H1 (cell line): ENCODE results near the gene ACTN2. TPM values are rescaled to one million over a fixed set of nuclear protein-coding genes. Genes with fewer than 3 reads are reported as not detected.

ENCODE experiments used
- CTCF ChIA-PET: fragments of 300-600 bp; sonication (Branson Sonifier 250); formaldehyde crosslinking; loops from one replicate; lab custom pipeline; 2021; ENCODE audit not compliant: partially characterized antibody; lab: Charles Lee
- POLR2A ChIA-PET: fragments of 300-600 bp; sonication (Branson Sonifier 250); formaldehyde crosslinking; loops from one replicate; lab custom pipeline; 2021; ENCODE audit warnings: inconsistent platforms; ENCODE audit not compliant: partially characterized antibody; lab: Charles Lee
- DNase-seq, 2 experiments: peaks; one replicate each; pipeline versions ENCODE4 v3.0.0 to v3.0.0-alpha.2; 2010 to 2022; ENCODE audit warnings: low spot score in 2 of 2, low read depth in 1 of 2, mixed read lengths in 1 of 2
- FAIRE-seq: peaks from 2 replicates; lab custom pipeline; 2011; peaks lifted over from hg19 to GRCh38; lab: Jason Lieb, UNC
- H2AFZ ChIP-seq: 2 replicates; pipeline ENCODE4 v1.8.1; 2012; ENCODE audit warnings: low read length, inconsistent platforms
- H2AK5ac ChIP-seq: 2 replicates; pipeline ENCODE4 v1.6.1; 2013; ENCODE audit warnings: low read depth, low read length
- H2BK120ac ChIP-seq: replicated peaks from 2 replicates; pipeline ENCODE3; 2013; ENCODE audit warnings: low read depth, low read length, inconsistent platforms
- H2BK12ac ChIP-seq: 2 replicates; pipeline ENCODE4 v1.6.1; 2013; ENCODE audit warnings: low read depth, low read length
- H2BK15ac ChIP-seq: 2 replicates; pipeline ENCODE4 v1.6.1; 2013; ENCODE audit warnings: low read length
- H2BK20ac ChIP-seq: 2 replicates; pipeline ENCODE4 v1.6.1; 2013; ENCODE audit warnings: low read length
- H2BK5ac ChIP-seq: 2 replicates; pipeline ENCODE4 v1.6.1; 2013; ENCODE audit warnings: low read depth, low read length
- H3K14ac ChIP-seq: 2 replicates; pipeline ENCODE4 v1.6.1; 2013; ENCODE audit warnings: inconsistent platforms; ENCODE audit not compliant: insufficient read length
- H3K18ac ChIP-seq: 2 replicates; pipeline ENCODE4 v1.6.1; 2013; ENCODE audit warnings: low read length; ENCODE audit errors: extremely low read depth
- H3K23ac ChIP-seq: 2 replicates; pipeline ENCODE4 v1.6.1; 2013; ENCODE audit warnings: inconsistent platforms; ENCODE audit not compliant: insufficient read length
- H3K23me2 ChIP-seq: 2 replicates; pipeline ENCODE4 v1.6.1; 2013; ENCODE audit warnings: low read depth, low read length
- H3K27ac ChIP-seq: 2 replicates; pipeline ENCODE4 v1.6.1; 2011; ENCODE audit warnings: low read depth, low read length, inconsistent platforms
- H3K27me3 ChIP-seq, 4 experiments: replicated peaks in 1 of 4; 1 replicate in 1 of 4; 2 replicates in 3 of 4; pipeline versions ENCODE4 v1.6.1 to v1.8.1; 2011 to 2013; ENCODE audit warnings: low read length in 3 of 4, mild to moderate bottlenecking in 3 of 4, inconsistent platforms in 2 of 4, mixed read lengths in 2 of 4, moderate library complexity in 1 of 4; ENCODE audit not compliant: control insufficient read depth in 3 of 4, insufficient read depth in 3 of 4; ENCODE audit errors: extremely low read depth in 1 of 4
- H3K36me3 ChIP-seq, 4 experiments: 2 replicates each; pipeline versions ENCODE4 v1.6.1 to v1.8.1; 2011 to 2013; ENCODE audit warnings: mild to moderate bottlenecking in 4 of 4, low read length in 3 of 4, moderate library complexity in 2 of 4, control low read depth in 1 of 4, inconsistent platforms in 1 of 4; ENCODE audit not compliant: insufficient read depth in 4 of 4, control insufficient read depth in 2 of 4
- H3K4ac ChIP-seq: replicated peaks from 2 replicates; pipeline ENCODE3; 2013; ENCODE audit warnings: low read length, low read depth, mixed read lengths, inconsistent platforms; ENCODE audit not compliant: insufficient read length
- H3K4me1 ChIP-seq, 4 experiments: replicated peaks in 1 of 4; 1 replicate in 1 of 4; 2 replicates in 3 of 4; pipeline versions ENCODE4 v1.6.1 to v1.8.1; 2011 to 2013; ENCODE audit warnings: low read length in 3 of 4, inconsistent platforms in 2 of 4, mixed read lengths in 1 of 4; ENCODE audit not compliant: insufficient read depth in 4 of 4, control insufficient read depth in 3 of 4
- H3K4me2 ChIP-seq, 2 experiments: 2 replicates each; pipeline versions ENCODE4 v1.6.1 to v1.8.1; 2011 to 2013; ENCODE audit warnings: low read depth in 2 of 2, low read length in 2 of 2, control low read depth in 1 of 2, inconsistent platforms in 1 of 2, mild to moderate bottlenecking in 1 of 2; ENCODE audit not compliant: insufficient read depth in 1 of 2
- H3K4me3 ChIP-seq, 4 experiments: fragments of 200-600, 300-600 bp in 1 of 4; sonication (generic), shearing (Covaris generic), sonication (Bioruptor Twin) in 1 of 4; 2 replicates each; pipeline versions ENCODE4 v1.5.1 to v1.8.1; 2011 to 2016; ENCODE audit warnings: low read length in 4 of 4, low read depth in 3 of 4, control low read depth in 2 of 4, inconsistent platforms in 2 of 4, mild to moderate bottlenecking in 2 of 4, mixed read lengths in 1 of 4, moderate library complexity in 1 of 4; ENCODE audit not compliant: insufficient read depth in 2 of 4; ENCODE audit errors: extremely low read depth in 1 of 4
- H3K56ac ChIP-seq: replicated peaks from 2 replicates; pipeline ENCODE3; 2013; ENCODE audit warnings: low read depth, mild to moderate bottlenecking, mixed read lengths, low read length, inconsistent platforms; ENCODE audit not compliant: insufficient read length
- H3K79me1 ChIP-seq: 2 replicates; pipeline ENCODE4 v1.6.1; 2013; ENCODE audit warnings: low read depth, low read length, control low read depth
- H3K79me2 ChIP-seq, 2 experiments: 2 replicates each; pipeline versions ENCODE4 v1.6.1 to v1.8.1; 2012 to 2013; ENCODE audit warnings: low read length in 2 of 2, mild to moderate bottlenecking in 2 of 2, inconsistent platforms in 1 of 2; ENCODE audit not compliant: insufficient read depth in 2 of 2, control insufficient read depth in 1 of 2
- H3K9ac ChIP-seq, 4 experiments: replicated peaks in 1 of 4; 1 replicate in 1 of 4; 2 replicates in 3 of 4; pipeline versions ENCODE4 v1.6.1 to v1.8.1; 2011 to 2013; ENCODE audit warnings: low read depth in 3 of 4, low read length in 3 of 4, control low read depth in 2 of 4, mild to moderate bottlenecking in 2 of 4, moderate library complexity in 2 of 4, inconsistent platforms in 1 of 4; ENCODE audit errors: extremely low read depth in 1 of 4
- H3K9me3 ChIP-seq, 2 experiments: 2 replicates each; pipeline versions ENCODE4 v1.6.1 to v1.8.1; 2012 to 2013; ENCODE audit warnings: mild to moderate bottlenecking in 2 of 2, moderate library complexity in 2 of 2, control low read depth in 1 of 2, inconsistent platforms in 1 of 2, low read depth in 1 of 2, low read length in 1 of 2, mixed read lengths in 1 of 2; ENCODE audit not compliant: insufficient read depth in 2 of 2
- H4K20me1 ChIP-seq, 2 experiments: replicated peaks in 1 of 2; 2 replicates each; pipeline versions ENCODE3 to v1.8.1; 2011 to 2013; ENCODE audit warnings: inconsistent platforms in 2 of 2, low read length in 2 of 2, mild to moderate bottlenecking in 1 of 2; ENCODE audit not compliant: insufficient read depth in 2 of 2, control insufficient read depth in 1 of 2
- H4K5ac ChIP-seq: 2 replicates; pipeline ENCODE4 v1.6.1; 2013; ENCODE audit warnings: low read length, low read depth, mixed read lengths, inconsistent platforms; ENCODE audit not compliant: insufficient read length
- H4K8ac ChIP-seq: 2 replicates; pipeline ENCODE4 v1.8.0; 2013; ENCODE audit warnings: mild to moderate bottlenecking, moderate library complexity, low read length, inconsistent platforms; ENCODE audit not compliant: insufficient read depth; ENCODE audit errors: extremely low read depth
- H4K91ac ChIP-seq: replicated peaks from 2 replicates; pipeline ENCODE3; 2013; ENCODE audit warnings: low read length, mixed read lengths, inconsistent platforms; ENCODE audit not compliant: insufficient read length
- CEBPB ChIP-seq: IDR thresholded peaks from 2 replicates; pipeline ENCODE4 v1.6.1; 2012; ENCODE audit warnings: low read depth, low read length
- SIX5 ChIP-seq: IDR thresholded peaks from 2 replicates; pipeline ENCODE4 v1.6.1; 2011; ENCODE audit warnings: mild to moderate bottlenecking, low read depth, low read length
- SP4 ChIP-seq: IDR thresholded peaks from 2 replicates; pipeline ENCODE4 v1.6.1; 2012; ENCODE audit warnings: low read length, inconsistent platforms
- TCF12 ChIP-seq: IDR thresholded peaks from 2 replicates; pipeline ENCODE4 v1.6.1; 2011; ENCODE audit warnings: low read depth, mild to moderate bottlenecking, low read length
- WGBS, 2 experiments: shearing (Covaris generic) in 1 of 2; methylation state at CpG; one replicate each; pipeline versions ENCODE4 v1.1.6 to v1.1.7; 2013 to 2015; ENCODE audit warnings: low lambda C conversion rate in 2 of 2, mixed read lengths in 2 of 2, inconsistent platforms in 1 of 2, low coverage in 1 of 2, missing lambda C conversion rate in 1 of 2; ENCODE audit not compliant: insufficient replicate concordance in 2 of 2, insufficient coverage in 1 of 2, insufficient read length in 1 of 2; ENCODE audit errors: extremely low coverage in 1 of 2, missing lambda C conversion rate in 1 of 2; 5-methylcytosine and 5-hydroxymethylcytosine counted together
- polyA plus RNA-seq, 7 experiments: library from polyadenylated mRNA; depleted of rRNA in 3 of 7; stranded (reverse) in 5 of 7; unstranded in 2 of 7; fragments of >200 nt in 5 of 7; fragments of 200-250 nt in 2 of 7; gene quantifications; 1 replicate in 5 of 7; 2 replicates in 1 of 7; 4 replicates in 1 of 7; pipeline versions ENCODE4 v1.2.1 to v1.2.3, GENCODE V29; 2011 to 2013; ENCODE audit warnings: missing spikeins in 2 of 7, mixed read lengths in 2 of 7
- total RNA-seq: library from RNA; stranded (reverse); fragmentation: NEBNext Ultra II Directional; extraction: Animal tissue kit (Norgen Biotek cat#: 25700); gene quantifications from 2 replicates; pipeline ENCODE4 v1.2.1, GENCODE V29; 2021

The ACTN2 gene
- total and polyA plus RNA-seq, 2 of the 8 experiments (the other 6 are each of a cell fraction or from before 2014, with no cell fraction given), result 1.9 to 4.1 TPM

DNA sequence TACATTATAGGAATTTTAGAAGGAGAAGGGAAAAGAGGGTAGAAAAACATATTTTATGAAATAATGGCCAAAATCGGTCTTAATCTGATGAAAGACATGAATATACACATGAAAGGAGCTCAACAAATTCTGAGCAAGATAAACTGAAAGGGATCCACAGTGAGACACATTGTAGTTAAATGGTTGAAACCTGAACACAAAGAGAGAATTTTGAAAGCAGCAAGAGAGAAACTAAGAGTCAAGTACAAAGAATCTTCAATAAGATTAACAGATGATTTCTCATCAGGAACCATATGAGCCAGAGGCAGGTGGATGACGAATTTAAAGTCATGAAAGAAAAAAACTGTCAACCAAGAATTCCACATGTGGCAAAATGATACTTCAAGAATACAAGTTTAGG lies 93.0 kb downstream of the ACTN2 start:
- DNase-seq, result no peak
- no peaks in the 10 kb centered on the region for H3K79me1 ChIP-seq
- TF ChIP-seq TCF12 (no peak), CEBPB (no peak), SP4 (no peak), SIX5 (no peak)
- H3K14ac ChIP-seq, result no peak overlapping the region
- H4K5ac ChIP-seq, result no peak overlapping the region
- H3K4me1 ChIP-seq, result no peaks in the 10 kb centered on the region
- H2BK5ac ChIP-seq, result no peak overlapping the region
- no peak for FAIRE-seq
- H2BK120ac ChIP-seq, result no peak overlapping the region
- no peak overlapping the region for H4K8ac ChIP-seq
- H3K23me2 ChIP-seq, result no peaks in the 10 kb centered on the region
- H3K56ac ChIP-seq, result no peak overlapping the region
- no peak overlapping the region for H3K18ac ChIP-seq
- no peak overlapping the region for H3K23ac ChIP-seq
- no peak overlapping the region for H4K91ac ChIP-seq
- no peak overlapping the region for H2BK15ac ChIP-seq
- no peaks in the 10 kb centered on the region for H3K79me2 ChIP-seq
- no peak overlapping the region for H2AK5ac ChIP-seq
- H3K4ac ChIP-seq, result no peak overlapping the region
- ChIA-PET CTCF (no interaction called here), POLR2A (no interaction called here)
- no peak overlapping the region for H2AFZ ChIP-seq
- peaks cover 5 to 8% of the 10 kb centered on the region in 2 experiments; a peak in 2 of 4 replicates for H3K9me3 ChIP-seq
- H2BK20ac ChIP-seq, result no peak overlapping the region
- no peaks in the 10 kb centered on the region for H4K20me1 ChIP-seq
- H3K36me3 ChIP-seq, result no peaks in the 10 kb centered on the region
- no peak overlapping the region for H2BK12ac ChIP-seq
- no peak overlapping the region for H3K4me3 ChIP-seq
- H3K27ac ChIP-seq, result no peak overlapping the region
- no peak overlapping the region for H3K4me2 ChIP-seq
- no peak overlapping the region for H3K9ac ChIP-seq
- WGBS, 2 experiments, result 88% methylated on average over 2 of the region's 2 CpGs; no CpG with 5 or more reads in 1 of the 2 experiments
- no peaks in the 10 kb centered on the region for H3K27me3 ChIP-seq
